GM12878 (cell line): ENCODE measurements around the gene APOE.

ENCODE experiments used
- DPF2 ChIP-seq: fragments of 450-650 bp; IDR thresholded peaks from 2 replicates; pipeline ENCODE4 v1.6.1; 2017; ENCODE audit warnings: mild to moderate bottlenecking
- FOS ChIP-seq: IDR thresholded peaks from 3 replicates; pipeline ENCODE4 v1.6.1; 2011; ENCODE audit warnings: borderline replicate concordance; ENCODE audit not compliant: insufficient read length; ENCODE audit errors: extremely low read depth
- JUND ChIP-seq: IDR thresholded peaks from 2 replicates; pipeline ENCODE4 v1.6.1; 2012; ENCODE audit warnings: low read depth, mild to moderate bottlenecking, low read length, improper control_type of control experiment, moderate library complexity
- NFYA ChIP-seq: IDR thresholded peaks from 2 replicates; pipeline ENCODE4 v1.6.1; 2011; ENCODE audit warnings: low read depth, mild to moderate bottlenecking, low read length, improper control_type of control experiment, borderline replicate concordance
- POLR2A ChIP-seq: IDR thresholded peaks from 2 replicates; pipeline ENCODE4 v1.6.1; 2011; ENCODE audit warnings: low read depth, mild to moderate bottlenecking, low read length
- SIN3A ChIP-seq: IDR thresholded peaks from 2 replicates; pipeline ENCODE4 v1.6.1; 2012; ENCODE audit warnings: low read depth, low read length, improper control_type of control experiment
- SUZ12 ChIP-seq: fragments of 200-600 bp; sonication (generic); IDR thresholded peaks from one replicate; pipeline ENCODE4 v1.6.1; 2018; ENCODE audit warnings: antibody characterized with exemption, mild to moderate bottlenecking; ENCODE audit not compliant: unreplicated experiment
- TF ChIP-seq, protein P1 (sequence below): fragments of 450-650 bp; IDR thresholded peaks from 2 replicates; pipeline ENCODE4 v1.6.1; 2016; ENCODE audit warnings: mild to moderate bottlenecking, moderate library complexity, borderline replicate concordance
- TF ChIP-seq, protein P2 (sequence below): fragments of 450-650 bp; formaldehyde crosslinking; IDR thresholded peaks from 2 replicates; pipeline ENCODE4 v1.5.0; 2022; ENCODE audit warnings: mild to moderate bottlenecking, missing genetic modification characterization
- TF ChIP-seq, protein P3 (sequence below), 3 experiments: IDR thresholded peaks in 2 of 3; conservative IDR thresholded peaks in 1 of 3; 2 replicates each; pipeline ENCODE4 v1.5.1; 2011; ENCODE audit warnings: low read depth in 3 of 3, low read length in 3 of 3, mild to moderate bottlenecking in 3 of 3, control low read depth in 2 of 3, moderate library complexity in 2 of 3, inconsistent platforms in 1 of 3, mixed read lengths in 1 of 3; ENCODE audit not compliant: control insufficient read depth in 2 of 3, insufficient read depth in 1 of 3; ENCODE audit errors: extremely low read depth in 1 of 3

DNA sequence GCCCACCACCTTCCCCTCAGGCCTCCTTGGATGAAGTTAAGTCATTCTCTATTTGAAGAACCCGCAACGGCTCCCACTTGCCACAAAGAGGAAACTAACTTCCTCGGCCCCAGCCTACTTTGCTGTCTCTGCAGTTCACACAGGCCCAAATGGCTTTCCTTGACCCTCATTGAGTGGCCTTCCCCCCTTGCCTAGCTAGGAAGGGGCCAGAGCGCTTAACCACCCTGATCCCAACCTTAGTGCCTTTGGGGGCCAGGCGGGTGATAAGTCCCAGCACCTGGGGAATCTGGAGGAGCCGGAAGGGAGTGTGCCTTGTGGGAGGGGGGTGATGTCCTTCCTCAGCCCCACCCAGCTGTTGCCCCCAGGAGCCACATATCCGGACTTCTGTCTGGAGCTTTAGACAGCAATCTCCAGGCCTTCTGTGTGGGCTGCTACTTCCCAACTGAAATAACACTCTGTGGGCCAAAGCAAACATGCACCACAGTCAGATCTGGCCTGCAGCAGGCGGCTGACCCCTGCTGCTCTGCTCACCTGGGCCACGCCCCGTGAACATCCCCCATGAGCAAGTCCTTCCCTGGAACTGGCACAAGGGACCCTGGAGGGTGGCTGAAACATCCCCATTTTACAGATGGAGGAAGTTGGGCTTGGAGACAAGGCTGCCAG, 49.0 kb upstream of the APOE start:
- TF ChIP-seq, protein P1, sequence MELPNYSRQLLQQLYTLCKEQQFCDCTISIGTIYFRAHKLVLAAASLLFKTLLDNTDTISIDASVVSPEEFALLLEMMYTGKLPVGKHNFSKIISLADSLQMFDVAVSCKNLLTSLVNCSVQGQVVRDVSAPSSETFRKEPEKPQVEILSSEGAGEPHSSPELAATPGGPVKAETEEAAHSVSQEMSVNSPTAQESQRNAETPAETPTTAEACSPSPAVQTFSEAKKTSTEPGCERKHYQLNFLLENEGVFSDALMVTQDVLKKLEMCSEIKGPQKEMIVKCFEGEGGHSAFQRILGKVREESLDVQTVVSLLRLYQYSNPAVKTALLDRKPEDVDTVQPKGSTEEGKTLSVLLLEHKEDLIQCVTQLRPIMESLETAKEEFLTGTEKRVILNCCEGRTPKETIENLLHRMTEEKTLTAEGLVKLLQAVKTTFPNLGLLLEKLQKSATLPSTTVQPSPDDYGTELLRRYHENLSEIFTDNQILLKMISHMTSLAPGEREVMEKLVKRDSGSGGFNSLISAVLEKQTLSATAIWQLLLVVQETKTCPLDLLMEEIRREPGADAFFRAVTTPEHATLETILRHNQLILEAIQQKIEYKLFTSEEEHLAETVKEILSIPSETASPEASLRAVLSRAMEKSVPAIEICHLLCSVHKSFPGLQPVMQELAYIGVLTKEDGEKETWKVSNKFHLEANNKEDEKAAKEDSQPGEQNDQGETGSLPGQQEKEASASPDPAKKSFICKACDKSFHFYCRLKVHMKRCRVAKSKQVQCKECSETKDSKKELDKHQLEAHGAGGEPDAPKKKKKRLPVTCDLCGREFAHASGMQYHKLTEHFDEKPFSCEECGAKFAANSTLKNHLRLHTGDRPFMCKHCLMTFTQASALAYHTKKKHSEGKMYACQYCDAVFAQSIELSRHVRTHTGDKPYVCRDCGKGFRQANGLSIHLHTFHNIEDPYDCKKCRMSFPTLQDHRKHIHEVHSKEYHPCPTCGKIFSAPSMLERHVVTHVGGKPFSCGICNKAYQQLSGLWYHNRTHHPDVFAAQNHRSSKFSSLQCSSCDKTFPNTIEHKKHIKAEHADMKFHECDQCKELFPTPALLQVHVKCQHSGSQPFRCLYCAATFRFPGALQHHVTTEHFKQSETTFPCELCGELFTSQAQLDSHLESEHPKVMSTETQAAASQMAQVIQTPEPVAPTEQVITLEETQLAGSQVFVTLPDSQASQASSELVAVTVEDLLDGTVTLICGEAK: no peak
- TF ChIP-seq, protein P2, sequence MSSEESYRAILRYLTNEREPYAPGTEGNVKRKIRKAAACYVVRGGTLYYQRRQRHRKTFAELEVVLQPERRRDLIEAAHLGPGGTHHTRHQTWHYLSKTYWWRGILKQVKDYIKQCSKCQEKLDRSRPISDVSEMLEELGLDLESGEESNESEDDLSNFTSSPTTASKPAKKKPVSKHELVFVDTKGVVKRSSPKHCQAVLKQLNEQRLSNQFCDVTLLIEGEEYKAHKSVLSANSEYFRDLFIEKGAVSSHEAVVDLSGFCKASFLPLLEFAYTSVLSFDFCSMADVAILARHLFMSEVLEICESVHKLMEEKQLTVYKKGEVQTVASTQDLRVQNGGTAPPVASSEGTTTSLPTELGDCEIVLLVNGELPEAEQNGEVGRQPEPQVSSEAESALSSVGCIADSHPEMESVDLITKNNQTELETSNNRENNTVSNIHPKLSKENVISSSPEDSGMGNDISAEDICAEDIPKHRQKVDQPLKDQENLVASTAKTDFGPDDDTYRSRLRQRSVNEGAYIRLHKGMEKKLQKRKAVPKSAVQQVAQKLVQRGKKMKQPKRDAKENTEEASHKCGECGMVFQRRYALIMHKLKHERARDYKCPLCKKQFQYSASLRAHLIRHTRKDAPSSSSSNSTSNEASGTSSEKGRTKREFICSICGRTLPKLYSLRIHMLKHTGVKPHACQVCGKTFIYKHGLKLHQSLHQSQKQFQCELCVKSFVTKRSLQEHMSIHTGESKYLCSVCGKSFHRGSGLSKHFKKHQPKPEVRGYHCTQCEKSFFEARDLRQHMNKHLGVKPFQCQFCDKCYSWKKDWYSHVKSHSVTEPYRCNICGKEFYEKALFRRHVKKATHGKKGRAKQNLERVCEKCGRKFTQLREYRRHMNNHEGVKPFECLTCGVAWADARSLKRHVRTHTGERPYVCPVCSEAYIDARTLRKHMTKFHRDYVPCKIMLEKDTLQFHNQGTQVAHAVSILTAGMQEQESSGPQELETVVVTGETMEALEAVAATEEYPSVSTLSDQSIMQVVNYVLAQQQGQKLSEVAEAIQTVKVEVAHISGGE: no peak
- TF ChIP-seq, protein P3, sequence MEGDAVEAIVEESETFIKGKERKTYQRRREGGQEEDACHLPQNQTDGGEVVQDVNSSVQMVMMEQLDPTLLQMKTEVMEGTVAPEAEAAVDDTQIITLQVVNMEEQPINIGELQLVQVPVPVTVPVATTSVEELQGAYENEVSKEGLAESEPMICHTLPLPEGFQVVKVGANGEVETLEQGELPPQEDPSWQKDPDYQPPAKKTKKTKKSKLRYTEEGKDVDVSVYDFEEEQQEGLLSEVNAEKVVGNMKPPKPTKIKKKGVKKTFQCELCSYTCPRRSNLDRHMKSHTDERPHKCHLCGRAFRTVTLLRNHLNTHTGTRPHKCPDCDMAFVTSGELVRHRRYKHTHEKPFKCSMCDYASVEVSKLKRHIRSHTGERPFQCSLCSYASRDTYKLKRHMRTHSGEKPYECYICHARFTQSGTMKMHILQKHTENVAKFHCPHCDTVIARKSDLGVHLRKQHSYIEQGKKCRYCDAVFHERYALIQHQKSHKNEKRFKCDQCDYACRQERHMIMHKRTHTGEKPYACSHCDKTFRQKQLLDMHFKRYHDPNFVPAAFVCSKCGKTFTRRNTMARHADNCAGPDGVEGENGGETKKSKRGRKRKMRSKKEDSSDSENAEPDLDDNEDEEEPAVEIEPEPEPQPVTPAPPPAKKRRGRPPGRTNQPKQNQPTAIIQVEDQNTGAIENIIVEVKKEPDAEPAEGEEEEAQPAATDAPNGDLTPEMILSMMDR (IDR thresholded peaks at IDR 0.05 in 2 of 3, conservative IDR thresholded peaks at IDR 0.05 in 1 of 3; ENCODE audit: control insufficient read depth in 2 of 3, extremely low read depth in 1 of 3, insufficient read depth in 1 of 3, low read depth in 3 of 3, low read length in 3 of 3): no peak
- TF ChIP-seq DPF2 (no peak), SIN3A (no peak), JUND (no peak), SUZ12 (no peak), NFYA (no peak), POLR2A (no peak), FOS (no peak)
